Gastroesophageal sphincter (tissue), 4 donors: ENCODE data around the gene HTR2A. TPM values are rescaled to one million over a fixed set of nuclear protein-coding genes. Genes with fewer than 3 reads are reported as not detected.

Source experiments
- ATAC-seq: fragments of 150-250 bp; one replicate; pipeline ENCODE4 v1.9.1; 2016; ENCODE audit warnings: mild to moderate bottlenecking, moderate library complexity
- H3K27ac ChIP-seq, 4 donors: fragments of 200-600 bp; sonication (generic) in 3 of 4; 1 replicate in 3 of 4; 2 replicates in 1 of 4; pipeline ENCODE4 v1.5.1; 2016 to 2019
- H3K27me3 ChIP-seq: fragments of 200-600 bp; sonication (generic); one replicate; pipeline ENCODE4 v1.5.1; 2019
- H3K36me3 ChIP-seq, 2 donors: fragments of 200-600 bp; sonication (generic); one replicate each; pipeline ENCODE4 v1.5.1; 2019; ENCODE audit warnings: control low read depth in 1 of 2
- H3K4me1 ChIP-seq, 3 donors: fragments of 200-600 bp; sonication (generic); 1 replicate in 2 of 3; 2 replicates in 1 of 3; pipeline ENCODE4 v1.5.1; 2016 to 2019; ENCODE audit warnings: control low read depth in 2 of 3
- H3K4me3 ChIP-seq, 2 donors: fragments of 200-600 bp; sonication (generic); one replicate each; pipeline ENCODE4 v1.5.1; 2019; ENCODE audit warnings: mild to moderate bottlenecking in 1 of 2, moderate library complexity in 1 of 2
- H3K9me3 ChIP-seq, 3 donors: fragments of 200-600 bp; sonication (generic); one replicate each; pipeline ENCODE4 v1.5.1; 2017 to 2019; ENCODE audit warnings: control low read depth in 2 of 3
- EP300 ChIP-seq: sonication (generic); formaldehyde crosslinking; IDR thresholded peaks from one replicate; pipeline ENCODE4 v1.6.1; 2017; ENCODE audit warnings: antibody characterized with exemption, mild to moderate bottlenecking
- POLR2A ChIP-seq, 2 donors: fragments of 450-650 bp; IDR thresholded peaks; one replicate each; pipeline ENCODE4 v1.6.1; 2017; ENCODE audit warnings: antibody characterized with exemption in 2 of 2, mild to moderate bottlenecking in 2 of 2, moderate library complexity in 1 of 2
- POLR2AphosphoS5 ChIP-seq: sonication (generic); formaldehyde crosslinking; IDR thresholded peaks from one replicate; pipeline ENCODE4 v1.6.1; 2017; ENCODE audit warnings: antibody characterized with exemption
- WGBS, 2 donors: methylation state at CpG; one replicate each; pipeline ENCODE4 v1.1.5; 2018; ENCODE audit warnings: low coverage in 1 of 2; 5-methylcytosine and 5-hydroxymethylcytosine counted together
- total RNA-seq, 4 donors: library from RNA; depleted of rRNA; stranded (reverse); fragments of >200 nt; gene quantifications; one replicate each; pipeline ENCODE4 v1.1.0, GENCODE V29; 2016
- TF ChIP-seq, protein P1 (sequence below), 4 experiments: fragments of 200-600 bp in 2 of 4; fragments of 450-650 bp in 2 of 4; sonication (generic) in 1 of 4; IDR thresholded peaks; one replicate each; pipeline ENCODE4 v1.5.1; 2017 to 2019; ENCODE audit warnings: antibody characterized with exemption in 4 of 4, mild to moderate bottlenecking in 2 of 4, moderate library complexity in 2 of 4

Gene HTR2A
- total RNA-seq, 4 donors from 2014 or later, result 0.40 to 1.7 (median 0.54) TPM

DNA sequence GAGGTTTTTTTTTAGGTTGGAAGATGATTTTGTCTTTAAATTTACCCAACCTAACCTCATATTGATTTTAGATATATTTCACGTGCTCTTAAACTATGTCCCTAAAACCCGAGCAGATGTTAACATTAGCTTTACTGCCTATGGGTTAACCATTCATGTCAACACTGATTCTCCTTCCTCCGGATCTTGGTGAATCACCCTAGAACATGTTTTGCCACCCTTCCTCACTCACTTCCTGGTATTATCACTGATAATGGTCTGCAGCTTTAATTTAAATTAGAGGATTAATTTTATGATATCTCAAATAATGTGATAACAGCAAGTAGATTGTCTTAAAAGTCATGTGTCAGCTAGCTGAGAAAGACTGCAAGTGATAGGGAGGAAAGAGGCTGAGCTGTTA is 31.9 kb downstream of the HTR2A start:
- H3K36me3 ChIP-seq, result no peaks in the 10 kb centered on the region
- H3K4me1 ChIP-seq, result no peaks in the 10 kb centered on the region
- TF ChIP-seq POLR2AphosphoS5 (no peak), POLR2A (IDR thresholded peaks at IDR 0.05) (no peak), EP300 (no peak)
- TF ChIP-seq, protein P1, sequence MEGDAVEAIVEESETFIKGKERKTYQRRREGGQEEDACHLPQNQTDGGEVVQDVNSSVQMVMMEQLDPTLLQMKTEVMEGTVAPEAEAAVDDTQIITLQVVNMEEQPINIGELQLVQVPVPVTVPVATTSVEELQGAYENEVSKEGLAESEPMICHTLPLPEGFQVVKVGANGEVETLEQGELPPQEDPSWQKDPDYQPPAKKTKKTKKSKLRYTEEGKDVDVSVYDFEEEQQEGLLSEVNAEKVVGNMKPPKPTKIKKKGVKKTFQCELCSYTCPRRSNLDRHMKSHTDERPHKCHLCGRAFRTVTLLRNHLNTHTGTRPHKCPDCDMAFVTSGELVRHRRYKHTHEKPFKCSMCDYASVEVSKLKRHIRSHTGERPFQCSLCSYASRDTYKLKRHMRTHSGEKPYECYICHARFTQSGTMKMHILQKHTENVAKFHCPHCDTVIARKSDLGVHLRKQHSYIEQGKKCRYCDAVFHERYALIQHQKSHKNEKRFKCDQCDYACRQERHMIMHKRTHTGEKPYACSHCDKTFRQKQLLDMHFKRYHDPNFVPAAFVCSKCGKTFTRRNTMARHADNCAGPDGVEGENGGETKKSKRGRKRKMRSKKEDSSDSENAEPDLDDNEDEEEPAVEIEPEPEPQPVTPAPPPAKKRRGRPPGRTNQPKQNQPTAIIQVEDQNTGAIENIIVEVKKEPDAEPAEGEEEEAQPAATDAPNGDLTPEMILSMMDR (IDR thresholded peaks at IDR 0.05), result no peak
- no peak overlapping the region for H3K27ac ChIP-seq
- no peak overlapping the region for H3K4me3 ChIP-seq
- ATAC-seq, result no peak
- WGBS, 2 donors, result 49 to 80% methylated on average over 3 of the region's 3 CpGs
- no peaks in the 10 kb centered on the region for H3K27me3 ChIP-seq
- H3K9me3 ChIP-seq, result no peaks in the 10 kb centered on the region

DNA sequence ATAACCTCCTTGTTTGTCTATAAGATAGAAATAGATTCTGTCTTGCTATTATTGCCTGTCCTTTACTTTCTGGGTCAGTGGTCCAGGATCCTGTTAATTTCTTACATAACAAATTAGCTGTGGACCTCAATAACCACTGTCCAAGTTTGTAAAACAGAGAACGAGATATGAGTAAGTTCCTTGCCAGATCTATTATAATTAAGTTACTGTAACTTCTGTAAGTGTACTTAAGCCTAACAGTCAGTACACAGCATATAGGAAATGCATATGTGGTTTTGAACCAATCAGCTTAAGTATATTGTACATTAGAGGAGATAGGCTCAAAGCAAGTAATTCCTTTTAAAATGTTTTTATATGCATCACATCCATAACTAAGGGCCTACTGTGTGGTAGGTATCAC is 34.9 kb downstream of the HTR2A start:
- H3K27ac ChIP-seq, result no peak overlapping the region
- TF ChIP-seq, protein P1 (IDR thresholded peaks at IDR 0.05), result no peak
- TF ChIP-seq EP300, result no peak
- no peak for TF ChIP-seq POLR2AphosphoS5
- no peak for TF ChIP-seq POLR2A (IDR thresholded peaks at IDR 0.05)
- no peaks in the 10 kb centered on the region for H3K9me3 ChIP-seq
- WGBS, 2 donors, result 75% methylated on average over 1 of the region's 1 CpG
- no peak for ATAC-seq
- H3K4me3 ChIP-seq, result no peak overlapping the region
- H3K27me3 ChIP-seq, result no peaks in the 10 kb centered on the region
- no peaks in the 10 kb centered on the region for H3K4me1 ChIP-seq
- H3K36me3 ChIP-seq, result no peaks in the 10 kb centered on the region

DNA sequence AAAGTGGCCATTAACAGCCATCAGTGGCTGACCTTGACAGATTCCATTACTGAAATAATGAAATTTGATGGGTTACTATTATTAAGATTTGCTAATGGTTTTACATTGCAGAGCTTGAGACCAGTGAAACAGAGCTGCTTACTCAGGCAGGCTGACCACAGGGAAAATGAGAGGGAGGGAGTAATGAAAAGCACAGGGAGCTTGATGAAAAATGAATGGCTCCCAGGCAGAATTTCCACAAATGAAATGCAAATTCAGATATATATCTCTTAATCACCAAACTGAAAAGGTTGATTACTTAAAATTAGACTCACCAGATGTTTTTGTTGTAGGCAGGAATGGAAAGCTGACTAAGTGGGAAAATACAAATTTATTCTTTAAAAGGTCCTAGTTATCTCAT is 36.1 kb downstream of the HTR2A start:
- ATAC-seq, result no peak
- H3K9me3 ChIP-seq, result no peaks in the 10 kb centered on the region
- no peaks in the 10 kb centered on the region for H3K27me3 ChIP-seq
- no peaks in the 10 kb centered on the region for H3K4me1 ChIP-seq
- H3K27ac ChIP-seq, result no peak overlapping the region
- TF ChIP-seq POLR2A (IDR thresholded peaks at IDR 0.05) (no peak), EP300 (no peak), POLR2AphosphoS5 (no peak)
- TF ChIP-seq, protein P1 (IDR thresholded peaks at IDR 0.05), result no peak
- no peaks in the 10 kb centered on the region for H3K36me3 ChIP-seq
- no peak overlapping the region for H3K4me3 ChIP-seq

DNA sequence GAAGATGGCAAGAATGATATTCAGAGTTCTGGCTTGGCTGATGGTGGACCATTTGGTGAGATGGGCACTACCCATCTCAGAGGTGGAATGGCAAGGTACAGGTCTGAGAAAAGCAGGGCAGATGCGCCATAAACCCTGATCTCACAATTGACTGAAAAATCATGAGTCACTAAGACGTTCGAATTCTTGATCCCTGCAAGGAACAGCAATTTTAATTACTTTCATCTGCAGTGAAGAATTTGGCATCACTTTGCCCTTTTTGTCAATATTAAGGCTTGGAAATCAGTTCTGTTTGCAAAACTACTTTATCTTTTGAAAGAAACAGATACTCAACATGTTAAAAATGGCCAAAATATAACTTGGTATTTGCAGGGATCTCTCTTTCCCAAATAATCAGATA is 38.1 kb downstream of the HTR2A start:
- WGBS, 2 donors, result 81 to 88% methylated on average over 3 of the region's 3 CpGs
- Histone ChIP-seq H3K9me3 (no peaks in the 10 kb centered on the region), H3K36me3 (no peaks in the 10 kb centered on the region), H3K27me3 (no peaks in the 10 kb centered on the region), H3K27ac (no peak overlapping the region), H3K4me1 (no peaks in the 10 kb centered on the region), H3K4me3 (no peak overlapping the region)
- ATAC-seq, result no peak
- TF ChIP-seq POLR2AphosphoS5 (no peak), EP300 (no peak), POLR2A (IDR thresholded peaks at IDR 0.05) (no peak)
- TF ChIP-seq, protein P1 (IDR thresholded peaks at IDR 0.05), result no peak

DNA sequence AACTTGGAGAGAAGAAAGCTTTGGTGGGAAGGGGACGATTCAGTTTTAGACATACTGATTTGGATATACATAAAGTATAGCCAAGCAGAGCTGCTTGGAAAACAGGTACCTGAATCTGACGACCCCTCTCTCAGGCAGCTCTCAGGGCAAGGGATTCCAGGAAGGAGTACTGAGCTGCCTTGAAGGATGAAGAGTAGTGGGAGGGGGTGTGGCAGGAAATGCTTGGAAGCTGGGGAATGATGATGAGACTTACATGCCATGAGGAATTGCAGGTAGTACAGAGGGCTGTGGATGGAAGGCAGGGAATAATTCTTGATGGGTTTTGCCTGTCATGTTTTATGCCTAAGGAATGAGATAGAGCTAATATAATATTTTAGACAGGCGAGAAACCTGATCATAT is 38.7 kb downstream of the HTR2A start:
- ATAC-seq, result no peak
- 66 to 74% methylated on average over 3 of the region's 3 CpGs for WGBS, 2 donors
- H3K9me3 ChIP-seq, result no peaks in the 10 kb centered on the region

More for the DNA sequence above, 38.7 kb downstream of the HTR2A start:
- no peak overlapping the region for H3K27ac ChIP-seq
- no peaks in the 10 kb centered on the region for H3K27me3 ChIP-seq
- no peaks in the 10 kb centered on the region for H3K36me3 ChIP-seq
- H3K4me1 ChIP-seq, result no peaks in the 10 kb centered on the region
- H3K4me3 ChIP-seq, result no peak overlapping the region
- no peak for TF ChIP-seq POLR2A (IDR thresholded peaks at IDR 0.05)
- no peak for TF ChIP-seq POLR2AphosphoS5
- TF ChIP-seq, protein P1 (IDR thresholded peaks at IDR 0.05), result no peak
- no peak for TF ChIP-seq EP300
